Panc1 (cell line): Measurements from ENCODE around the gene RSPH6A. TPM values are rescaled to one million over a fixed set of nuclear protein-coding genes. Genes with fewer than 3 reads are reported as not detected.

ENCODE experiments used
- ATAC-seq: fragments of 200-7000 bp; cut with Tn5 transposase; 2 replicates; pipeline ENCODE4 v1.9.1; 2020; ENCODE audit warnings: mild to moderate bottlenecking, moderate library complexity
- BruUV-seq: library from RNA; stranded (reverse); fragments of 400-500 nt; replicated peaks from 2 replicates; lab custom pipeline; 2021; lab: Mats Ljungman, UMichigan
- CTCF ChIA-PET: fragments of 300-600 bp; sonication (Branson Sonifier 250); formaldehyde crosslinking; loops from one replicate; lab custom pipeline; 2022; ENCODE audit warnings: antibody characterized with exemption; lab: Charles Lee
- POLR2A ChIA-PET: fragments of 300-600 bp; sonication (Branson Sonifier 250); formaldehyde crosslinking; loops from one replicate; lab custom pipeline; 2022; ENCODE audit warnings: antibody characterized with exemption; lab: Charles Lee
- DNase-seq: peaks from one replicate; pipeline ENCODE4 v3.0.0-alpha.2; 2010; ENCODE audit warnings: low read depth, low spot score
- H3K27ac ChIP-seq: 2 replicates; pipeline ENCODE4 v1.5.1; 2011; ENCODE audit warnings: mild to moderate bottlenecking, low read length, inconsistent platforms
- H3K27me3 ChIP-seq: fragments of 200-500 bp; sonication (Bioruptor generic); 2 replicates; pipeline ENCODE4 v1.6.0; 2014; ENCODE audit warnings: low read length, inconsistent platforms; ENCODE audit not compliant: control insufficient read depth, insufficient read depth
- H3K36me3 ChIP-seq: fragments of 200-500 bp; sonication (Bioruptor generic); 2 replicates; pipeline ENCODE4 v1.5.1; 2014; ENCODE audit warnings: inconsistent platforms, mild to moderate bottlenecking, low read length, moderate library complexity; ENCODE audit not compliant: control insufficient read depth, insufficient read depth
- H3K4me1 ChIP-seq: 2 replicates; pipeline ENCODE4 v1.5.1; 2011; ENCODE audit warnings: inconsistent platforms, mild to moderate bottlenecking, low read length, moderate library complexity; ENCODE audit not compliant: control insufficient read depth, insufficient read depth
- H3K4me3 ChIP-seq, 2 experiments: 2 replicates each; pipeline ENCODE4 v1.5.1; 2011 to 2012; ENCODE audit warnings: low read depth in 2 of 2, low read length in 2 of 2, mild to moderate bottlenecking in 2 of 2, inconsistent platforms in 1 of 2, moderate library complexity in 1 of 2
- H3K9me3 ChIP-seq: fragments of 200-500 bp; sonication (Bioruptor generic); 2 replicates; pipeline ENCODE4 v1.5.1; 2014; ENCODE audit warnings: low read depth, mild to moderate bottlenecking, inconsistent platforms, low read length, moderate library complexity; ENCODE audit not compliant: control insufficient read depth, insufficient read depth
- CTCF ChIP-seq: fragments of 450-650 bp; IDR thresholded peaks from 2 replicates; pipeline ENCODE4 v1.5.1; 2017; ENCODE audit warnings: mild to moderate bottlenecking
- POLR2AphosphoS5 ChIP-seq: IDR thresholded peaks from 2 replicates; pipeline ENCODE4 v1.6.1; 2012; ENCODE audit warnings: mild to moderate bottlenecking, low read depth, low read length, moderate library complexity
- SIN3A ChIP-seq: IDR thresholded peaks from 2 replicates; pipeline ENCODE4 v1.6.1; 2012; ENCODE audit warnings: low read depth, mild to moderate bottlenecking, low read length, moderate library complexity, borderline replicate concordance; ENCODE audit not compliant: insufficient read depth
- TCF7L2 ChIP-seq: IDR thresholded peaks from 2 replicates; pipeline ENCODE4 v1.6.1; 2011; ENCODE audit warnings: mild to moderate bottlenecking, low read depth, low read length, inconsistent platforms
- in situ Hi-C: cut with HindIII; loops from 2 replicates; pipeline ENCODE4 v1.10.0; 2016; ENCODE audit warnings: low sequenced_read_pairs, low pct_unique_long_range_greater_than_20kb
- intact Hi-C: fragments of 100-400 bp; cut with micrococcal nuclease; formaldehyde crosslinking; loops from one replicate; pipeline ENCODE4 v1.10.0; 2022; ENCODE audit not compliant: unreplicated experiment
- total RNA-seq: library from RNA; stranded (reverse); gene quantifications from one replicate; pipeline ENCODE4 v1.2.1, GENCODE V29; 2021; ENCODE audit not compliant: unreplicated experiment
- TF ChIP-seq, protein P1 (sequence below), 2 experiments: IDR thresholded peaks; 2 replicates each; pipeline ENCODE4 v1.6.1; 2011 to 2012; ENCODE audit warnings: low read depth in 2 of 2, control low read depth in 1 of 2, low read length in 1 of 2, mild to moderate bottlenecking in 1 of 2, moderate library complexity in 1 of 2; ENCODE audit not compliant: insufficient read depth in 1 of 2

Gene RSPH6A
- total RNA-seq, 1 experiment from 2014 or later: not detected

DNA sequence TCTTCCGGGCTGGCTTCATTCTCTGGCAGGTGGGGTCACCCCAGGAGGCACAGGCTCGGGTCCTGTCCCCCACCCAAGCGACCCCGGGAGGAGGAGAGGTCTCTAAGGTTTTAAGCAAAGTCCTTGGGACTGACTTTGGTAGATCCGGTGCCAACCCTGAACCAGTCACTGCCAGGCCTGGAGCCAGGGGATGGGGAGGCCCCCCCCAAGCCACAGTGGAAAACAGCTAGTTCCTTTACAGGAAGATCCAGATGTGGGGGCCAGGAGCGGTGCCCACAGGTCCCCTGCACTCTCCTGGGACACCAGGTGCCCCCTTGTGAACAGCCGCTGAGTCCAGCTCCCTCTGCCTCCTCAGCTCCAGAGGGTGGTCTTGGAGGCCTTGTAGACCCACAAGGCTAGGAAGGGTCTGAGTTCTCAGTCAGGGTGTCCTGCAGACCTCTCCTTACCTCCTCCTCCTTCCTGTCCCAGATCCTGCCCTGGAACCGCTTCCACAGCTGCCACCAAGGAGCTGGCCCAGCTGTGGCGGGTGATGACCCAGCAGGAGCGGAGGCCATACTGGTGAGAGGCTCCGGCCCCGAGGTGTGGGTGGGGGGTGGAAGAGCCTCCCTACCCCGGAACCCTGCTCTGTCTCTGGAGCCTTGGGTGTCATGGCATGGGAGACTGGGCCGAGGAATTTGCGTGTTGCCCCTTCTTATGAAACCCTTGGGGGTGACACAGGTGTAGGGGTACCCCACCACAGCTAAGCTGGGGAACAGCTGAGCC is 52.1 kb downstream of the RSPH6A start:
- TF ChIP-seq SIN3A (no peak), CTCF (no peak)
- no peak for DNase-seq
- Histone ChIP-seq H3K4me3 (no peak overlapping the region), H3K4me1 (peaks cover 22% of the 10 kb centered on the region), H3K36me3 (no peaks in the 10 kb centered on the region), H3K27ac (no peak overlapping the region), H3K27me3 (no peaks in the 10 kb centered on the region), H3K9me3 (no peaks in the 10 kb centered on the region)
- BruUV-seq: no TSS peak
- ChIA-PET POLR2A (interaction anchor here (0.5 kb wide), 1 partner anchor 13 kb away, joined by 10 read pairs; no protein-coding TSS in a partner anchor), CTCF (no interaction called here)
- no peak for ATAC-seq
- intact Hi-C loops (loop anchor here (10.0 kb wide), 1 partner anchor 58 kb away; no protein-coding TSS in a partner anchor), in situ Hi-C loops (no loop called here)

DNA sequence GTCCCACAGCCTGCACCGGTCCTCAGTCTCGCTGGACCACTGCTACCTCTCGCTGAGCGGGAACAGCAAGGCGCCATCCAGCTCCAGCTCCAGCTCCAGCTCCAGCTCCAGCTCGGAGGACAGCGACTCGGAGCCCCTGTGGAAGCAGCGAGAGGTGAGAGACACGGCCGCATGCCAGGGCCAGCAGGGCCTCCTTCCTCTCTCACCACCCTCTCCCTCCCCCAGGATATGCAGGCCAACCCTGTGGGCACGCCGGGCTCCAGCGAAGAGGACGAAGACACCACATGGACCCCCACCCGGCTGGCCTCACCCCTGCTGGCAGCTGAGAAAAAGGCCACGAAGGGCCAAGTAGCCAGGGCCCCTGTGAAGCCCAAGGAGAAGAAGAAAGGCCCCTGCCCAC is 53.4 kb downstream of the RSPH6A start:
- CTCF ChIA-PET: no interaction called here
- no peaks in the 10 kb centered on the region for H3K27me3 ChIP-seq

More for the DNA sequence above, 53.4 kb downstream of the RSPH6A start:
- DNase-seq (no peak), ATAC-seq (no peak)
- H3K9me3 ChIP-seq: no peaks in the 10 kb centered on the region
- no TSS peak for BruUV-seq
- TF ChIP-seq POLR2AphosphoS5 (no peak), CTCF (no peak), SIN3A (no peak), TCF7L2 (no peak)
- TF ChIP-seq, protein P1, sequence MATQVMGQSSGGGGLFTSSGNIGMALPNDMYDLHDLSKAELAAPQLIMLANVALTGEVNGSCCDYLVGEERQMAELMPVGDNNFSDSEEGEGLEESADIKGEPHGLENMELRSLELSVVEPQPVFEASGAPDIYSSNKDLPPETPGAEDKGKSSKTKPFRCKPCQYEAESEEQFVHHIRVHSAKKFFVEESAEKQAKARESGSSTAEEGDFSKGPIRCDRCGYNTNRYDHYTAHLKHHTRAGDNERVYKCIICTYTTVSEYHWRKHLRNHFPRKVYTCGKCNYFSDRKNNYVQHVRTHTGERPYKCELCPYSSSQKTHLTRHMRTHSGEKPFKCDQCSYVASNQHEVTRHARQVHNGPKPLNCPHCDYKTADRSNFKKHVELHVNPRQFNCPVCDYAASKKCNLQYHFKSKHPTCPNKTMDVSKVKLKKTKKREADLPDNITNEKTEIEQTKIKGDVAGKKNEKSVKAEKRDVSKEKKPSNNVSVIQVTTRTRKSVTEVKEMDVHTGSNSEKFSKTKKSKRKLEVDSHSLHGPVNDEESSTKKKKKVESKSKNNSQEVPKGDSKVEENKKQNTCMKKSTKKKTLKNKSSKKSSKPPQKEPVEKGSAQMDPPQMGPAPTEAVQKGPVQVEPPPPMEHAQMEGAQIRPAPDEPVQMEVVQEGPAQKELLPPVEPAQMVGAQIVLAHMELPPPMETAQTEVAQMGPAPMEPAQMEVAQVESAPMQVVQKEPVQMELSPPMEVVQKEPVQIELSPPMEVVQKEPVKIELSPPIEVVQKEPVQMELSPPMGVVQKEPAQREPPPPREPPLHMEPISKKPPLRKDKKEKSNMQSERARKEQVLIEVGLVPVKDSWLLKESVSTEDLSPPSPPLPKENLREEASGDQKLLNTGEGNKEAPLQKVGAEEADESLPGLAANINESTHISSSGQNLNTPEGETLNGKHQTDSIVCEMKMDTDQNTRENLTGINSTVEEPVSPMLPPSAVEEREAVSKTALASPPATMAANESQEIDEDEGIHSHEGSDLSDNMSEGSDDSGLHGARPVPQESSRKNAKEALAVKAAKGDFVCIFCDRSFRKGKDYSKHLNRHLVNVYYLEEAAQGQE (IDR thresholded peaks at IDR 0.05; ENCODE audit: insufficient read depth in 1 of 2, low read depth in 2 of 2, low read length in 1 of 2): no peak
- peaks cover 22% of the 10 kb centered on the region for H3K4me1 ChIP-seq
- intact Hi-C loops: loop anchor here (10.0 kb wide), 1 partner anchor 57 kb away; no protein-coding TSS in a partner anchor
- in situ Hi-C loops: no loop called here
- H3K36me3 ChIP-seq: no peaks in the 10 kb centered on the region
- no peak overlapping the region for H3K4me3 ChIP-seq
- POLR2A ChIA-PET: no interaction called here
- no peak overlapping the region for H3K27ac ChIP-seq
